HepG2 (cell line): ENCODE data around the gene CSF3R. TPM values are rescaled to one million over a fixed set of nuclear protein-coding genes. Genes with fewer than 3 reads are reported as not detected.

Source experiments
- DZIP1 ChIP-seq: sonication (generic); formaldehyde crosslinking; IDR thresholded peaks from 2 replicates; pipeline ENCODE4 v1.5.0; 2020; ENCODE audit warnings: mild to moderate bottlenecking, missing genetic modification reagents
- HNRNPH1 ChIP-seq: fragments of 200-400 bp; formaldehyde crosslinking; optimal IDR thresholded peaks from 2 replicates; pipeline ENCODE3; 2017; ENCODE audit warnings: mild to moderate bottlenecking, low read depth, low read length
- IRF1 ChIP-seq: sonication (generic); formaldehyde crosslinking; IDR thresholded peaks from 2 replicates; pipeline ENCODE4 v1.4.0; 2020; ENCODE audit warnings: low read depth, mild to moderate bottlenecking, missing genetic modification reagents
- PHB2 ChIP-seq: fragments of 450-650 bp; IDR thresholded peaks from 2 replicates; pipeline ENCODE4 v1.6.1; 2018; ENCODE audit not compliant: partially characterized antibody
- RCOR2 ChIP-seq: IDR thresholded peaks from 2 replicates; pipeline ENCODE4 v1.6.1; 2016; ENCODE audit warnings: missing biosample characterization, missing genetic modification reagents
- REXO4 ChIP-seq: sonication (generic); formaldehyde crosslinking; IDR thresholded peaks from 2 replicates; pipeline ENCODE4 v1.8.0; 2022; ENCODE audit warnings: missing genetic modification reagents, mild to moderate bottlenecking, borderline replicate concordance
- RFXAP ChIP-seq: sonication (generic); formaldehyde crosslinking; IDR thresholded peaks from 2 replicates; pipeline ENCODE4 v1.4.0; 2020; ENCODE audit warnings: missing genetic modification reagents, borderline replicate concordance
- SIX1 ChIP-seq: sonication (generic); formaldehyde crosslinking; IDR thresholded peaks from 2 replicates; pipeline ENCODE4 v1.4.0; 2020; ENCODE audit warnings: missing genetic modification reagents, borderline replicate concordance
- TCF7L2 ChIP-seq: IDR thresholded peaks from 2 replicates; pipeline ENCODE4 v1.6.1; 2011; ENCODE audit warnings: mild to moderate bottlenecking, low read depth, low read length, moderate library complexity
- TOE1 ChIP-seq: sonication (generic); formaldehyde crosslinking; IDR thresholded peaks from 2 replicates; pipeline ENCODE4 v1.4.0; 2020; ENCODE audit warnings: mild to moderate bottlenecking, missing genetic modification reagents
- ZBTB40 ChIP-seq, 2 experiments: fragments of 450-650 bp in 1 of 2; sonication (generic) in 1 of 2; formaldehyde crosslinking in 1 of 2; IDR thresholded peaks; 2 replicates each; pipeline versions ENCODE4 v1.6.1 to v1.8.0; 2016 to 2022; ENCODE audit warnings: antibody characterized with exemption in 1 of 2, mild to moderate bottlenecking in 1 of 2, missing genetic modification reagents in 1 of 2
- ZNF180 ChIP-seq: sonication (generic); formaldehyde crosslinking; IDR thresholded peaks from 2 replicates; pipeline ENCODE4 v1.4.0; 2020; ENCODE audit warnings: low read depth, missing genetic modification reagents, borderline replicate concordance
- ZNF605 ChIP-seq: sonication (generic); formaldehyde crosslinking; IDR thresholded peaks from 2 replicates; pipeline ENCODE4 v1.8.0; 2022; ENCODE audit warnings: mild to moderate bottlenecking, missing genetic modification reagents
- polyA plus RNA-seq, 8 experiments: library from polyadenylated mRNA; depleted of rRNA in 3 of 8; stranded (reverse) in 7 of 8; unstranded in 1 of 8; fragments of >200 nt; fragmentation: Illumina TruSeq in 4 of 8; extraction: Trizol in 4 of 8; gene quantifications; 2 replicates each; pipeline versions ENCODE4 v1.2.1 to v1.2.3, GENCODE V29; 2011 to 2016; ENCODE audit warnings: low read depth in 4 of 8, missing spikeins in 1 of 8, mixed read lengths in 1 of 8; ENCODE audit not compliant: insufficient read depth in 1 of 8
- total RNA-seq, 5 experiments: library from RNA; depleted of rRNA; stranded (reverse); fragments of >200 nt; fragmentation: Illumina TruSeq; extraction: Trizol; gene quantifications; 2 replicates each; pipeline ENCODE4 v1.2.3, GENCODE V29; 2016; ENCODE audit warnings: low read depth in 1 of 5
- TF ChIP-seq, protein P1 (sequence below): sonication (generic); formaldehyde crosslinking; IDR thresholded peaks from 2 replicates; pipeline ENCODE4 v1.8.1; 2023; ENCODE audit warnings: mild to moderate bottlenecking, missing genetic modification reagents

Gene CSF3R
- total and polyA plus RNA-seq, 2 of the 13 experiments (the other 11 are each of a cell fraction or from before 2014, with no cell fraction given): 11.9 to 28.8 TPM

DNA sequence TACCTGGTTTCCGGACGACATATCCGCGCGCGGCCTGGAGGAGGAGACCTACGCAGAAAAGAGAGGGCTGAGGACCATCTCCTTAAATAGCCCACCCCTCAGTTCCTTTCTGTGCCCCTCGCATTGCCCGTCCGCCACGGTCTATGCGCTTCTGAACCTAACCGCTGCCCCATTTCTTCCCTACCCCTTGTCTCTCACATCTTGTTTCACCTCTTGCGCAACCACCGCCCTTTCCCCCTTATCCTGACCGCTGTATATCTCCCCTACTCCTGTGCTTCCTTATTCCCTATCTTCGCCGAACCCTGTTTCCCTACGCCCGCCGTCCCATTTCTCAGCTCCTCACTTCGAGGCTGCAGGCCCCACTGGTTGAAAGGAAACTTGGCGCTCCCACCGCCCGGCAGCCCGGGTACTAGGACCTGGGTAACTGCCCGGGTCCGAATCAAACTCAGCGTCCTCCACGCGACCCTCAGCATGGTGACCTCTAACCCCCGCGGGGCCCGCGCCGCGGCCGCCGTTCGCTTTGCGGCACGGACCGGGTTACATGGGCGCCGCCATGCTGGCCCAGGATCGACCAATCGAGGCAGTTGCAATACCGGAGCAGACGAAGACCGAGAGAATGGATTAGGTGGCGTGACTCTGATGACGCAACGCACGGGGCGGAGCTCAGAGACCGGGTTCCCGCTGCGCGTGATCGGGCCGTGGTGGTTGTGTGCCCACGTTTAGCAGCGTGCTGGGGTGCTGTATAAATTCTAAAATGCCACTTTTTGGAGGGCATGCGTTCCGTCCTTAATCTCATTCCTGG is 18.7 kb downstream of the CSF3R start, which contains the start of gene MRPS15 (continued):
- TF ChIP-seq PHB2 (no peak), ZNF180 (CRISPR knock-in tag) (no peak), ZNF605 (peak; percentile 81), ZBTB40 (IDR thresholded peaks at IDR 0.05) (no peak), ZBTB40 (CRISPR knock-in tag; IDR thresholded peaks at IDR 0.05) (peak; percentile 84), RCOR2 (CRISPR knock-in tag) (no peak; the same call in 1 of the 2 replicates), HNRNPH1 (no peak), REXO4 (CRISPR knock-in tag) (no peak), TCF7L2 (no peak), SIX1 (CRISPR knock-in tag) (peak; percentile 67), DZIP1 (CRISPR knock-in tag) (no peak), RFXAP (CRISPR knock-in tag) (peak; percentile 91), IRF1 (CRISPR knock-in tag) (no peak), TOE1 (CRISPR knock-in tag) (peak; percentile 75; the same call in 1 of the 2 replicates)
- TF ChIP-seq, protein P1, sequence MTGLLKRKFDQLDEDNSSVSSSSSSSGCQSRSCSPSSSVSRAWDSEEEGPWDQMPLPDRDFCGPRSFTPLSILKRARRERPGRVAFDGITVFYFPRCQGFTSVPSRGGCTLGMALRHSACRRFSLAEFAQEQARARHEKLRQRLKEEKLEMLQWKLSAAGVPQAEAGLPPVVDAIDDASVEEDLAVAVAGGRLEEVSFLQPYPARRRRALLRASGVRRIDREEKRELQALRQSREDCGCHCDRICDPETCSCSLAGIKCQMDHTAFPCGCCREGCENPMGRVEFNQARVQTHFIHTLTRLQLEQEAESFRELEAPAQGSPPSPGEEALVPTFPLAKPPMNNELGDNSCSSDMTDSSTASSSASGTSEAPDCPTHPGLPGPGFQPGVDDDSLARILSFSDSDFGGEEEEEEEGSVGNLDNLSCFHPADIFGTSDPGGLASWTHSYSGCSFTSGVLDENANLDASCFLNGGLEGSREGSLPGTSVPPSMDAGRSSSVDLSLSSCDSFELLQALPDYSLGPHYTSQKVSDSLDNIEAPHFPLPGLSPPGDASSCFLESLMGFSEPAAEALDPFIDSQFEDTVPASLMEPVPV (CRISPR knock-in tag): peak; percentile 85; the same call in 1 of the 2 replicates
